Measurements from ENCODE around the gene CHN1.

Gene CHN1

GRCh38 chr2:174924061-174924693, 81.0 kb downstream of the CHN1 start:
- H3K27ac ChIP-seq = no peak overlapping the region
- no peak for TF ChIP-seq CTCF (conservative IDR thresholded peaks at IDR 0.05)

- H3K27ac ChIP-seq = no peak overlapping the region
- TF ChIP-seq CTCF (conservative IDR thresholded peaks at IDR 0.05) = no peak
These were observed 85.1 kb downstream of the CHN1 start for GRCh38 chr2:174919947-174920595.

- no peak for TF ChIP-seq CTCF (conservative IDR thresholded peaks at IDR 0.05)
- H3K27ac ChIP-seq = no peak overlapping the region
These were observed 86.2 kb downstream of the CHN1 start for GRCh38 chr2:174918886-174919526.

GRCh38 chr2:174916270-174916930, 88.8 kb downstream of the CHN1 start:
- H3K27ac ChIP-seq = peak overlapping the region; percentile 47; the same call in 1 of the 2 replicates
- no peak for TF ChIP-seq CTCF (conservative IDR thresholded peaks at IDR 0.05)

- peak overlapping the region; percentile 47 for H3K27ac ChIP-seq
- TF ChIP-seq CTCF (conservative IDR thresholded peaks at IDR 0.05) = no peak
These were observed 90.1 kb downstream of the CHN1 start for GRCh38 chr2:174914853-174915760.

- TF ChIP-seq CTCF (conservative IDR thresholded peaks at IDR 0.05) = no peak
- no peak overlapping the region for H3K27ac ChIP-seq
These were observed 96.9 kb downstream of the CHN1 start for GRCh38 chr2:174908284-174908683.

Measured in VCaP (cell line).